Erythroblast (primary cell): ENCODE results near the gene FBLN2.

Experiments used
- GATA1 ChIP-seq: IDR thresholded peaks from 2 replicates; pipeline ENCODE4 v1.6.1; 2011; ENCODE audit warnings: low read depth, mild to moderate bottlenecking, control low read depth, low read length, moderate library complexity
- POLR2A ChIP-seq: IDR thresholded peaks from 2 replicates; pipeline ENCODE4 v1.6.1; 2011; ENCODE audit warnings: mild to moderate bottlenecking, low read length

DNA sequence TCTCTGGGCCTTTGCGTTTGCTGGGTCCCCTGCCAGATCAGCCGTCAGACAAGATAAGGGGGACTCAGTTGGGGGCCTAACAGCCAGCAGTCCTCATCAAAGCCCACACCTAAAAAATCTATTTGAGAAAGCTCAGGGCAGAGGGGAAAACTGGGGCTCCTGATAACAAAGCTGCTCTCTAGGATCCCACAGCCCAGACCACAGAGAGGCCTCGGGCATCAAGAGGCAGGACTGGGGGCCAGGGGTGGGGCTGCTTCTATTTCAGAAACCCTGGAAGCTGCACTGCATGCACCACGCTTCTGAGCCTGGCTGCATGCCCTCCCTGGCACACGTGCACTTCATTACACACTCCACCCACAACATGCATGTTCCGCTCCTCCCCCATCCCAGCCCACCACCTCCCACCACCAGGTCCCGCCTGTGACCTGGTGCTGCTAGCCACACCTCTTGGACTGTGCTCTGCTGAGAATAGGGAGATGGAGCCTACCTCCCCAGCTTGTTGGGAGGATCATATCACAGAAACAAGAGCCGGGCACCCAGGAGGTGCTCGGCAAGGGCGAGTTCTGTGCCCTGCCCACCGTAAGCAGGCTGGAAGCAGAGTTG is 26.6 kb downstream of the FBLN2 start:
- TF ChIP-seq POLR2A (no peak), GATA1 (no peak)
